ENCODE results near the gene ANKRD52. TPM values are rescaled to one million over a fixed set of nuclear protein-coding genes. Genes with fewer than 3 reads are reported as not detected.

Gene ANKRD52
- total RNA-seq, 2 donors from 2014 or later: 18.5 to 29.0 TPM

- Histone ChIP-seq H3K36me3 (no peaks in the 10 kb centered on the region), H3K27ac (no peak overlapping the region), H3K9me3 (no peaks in the 10 kb centered on the region), H3K4me3 (no peak overlapping the region), H3K27me3 (replicated peaks; ENCODE audit: insufficient read depth) (no peaks in the 10 kb centered on the region), H3K4me1 (replicated peaks) (peaks cover 5% of the 10 kb centered on the region)
- DNase-seq (ENCODE audit: low spot score): no peak
- intact Hi-C loops (cut with DNase I): no loop called here
- WGBS: 87% methylated on average over 5 of the region's 5 CpGs
- no peak for TF ChIP-seq POLR2AphosphoS5 (IDR thresholded peaks at IDR 0.05)
Measured at GRCh38 chr12:56261503-56262232, 3.5 kb upstream of the ANKRD52 start.

GRCh38 chr12:56260921-56261320 is 2.7 kb upstream of the ANKRD52 start:
- peaks cover 6% of the 10 kb centered on the region for H3K4me1 ChIP-seq (replicated peaks)
- H3K36me3 ChIP-seq: no peaks in the 10 kb centered on the region
- H3K9me3 ChIP-seq: no peaks in the 10 kb centered on the region
- intact Hi-C loops (cut with DNase I): no loop called here
- no peaks in the 10 kb centered on the region for H3K27me3 ChIP-seq (replicated peaks; ENCODE audit: insufficient read depth)
- H3K4me3 ChIP-seq: no peak overlapping the region
- TF ChIP-seq, protein P1, sequence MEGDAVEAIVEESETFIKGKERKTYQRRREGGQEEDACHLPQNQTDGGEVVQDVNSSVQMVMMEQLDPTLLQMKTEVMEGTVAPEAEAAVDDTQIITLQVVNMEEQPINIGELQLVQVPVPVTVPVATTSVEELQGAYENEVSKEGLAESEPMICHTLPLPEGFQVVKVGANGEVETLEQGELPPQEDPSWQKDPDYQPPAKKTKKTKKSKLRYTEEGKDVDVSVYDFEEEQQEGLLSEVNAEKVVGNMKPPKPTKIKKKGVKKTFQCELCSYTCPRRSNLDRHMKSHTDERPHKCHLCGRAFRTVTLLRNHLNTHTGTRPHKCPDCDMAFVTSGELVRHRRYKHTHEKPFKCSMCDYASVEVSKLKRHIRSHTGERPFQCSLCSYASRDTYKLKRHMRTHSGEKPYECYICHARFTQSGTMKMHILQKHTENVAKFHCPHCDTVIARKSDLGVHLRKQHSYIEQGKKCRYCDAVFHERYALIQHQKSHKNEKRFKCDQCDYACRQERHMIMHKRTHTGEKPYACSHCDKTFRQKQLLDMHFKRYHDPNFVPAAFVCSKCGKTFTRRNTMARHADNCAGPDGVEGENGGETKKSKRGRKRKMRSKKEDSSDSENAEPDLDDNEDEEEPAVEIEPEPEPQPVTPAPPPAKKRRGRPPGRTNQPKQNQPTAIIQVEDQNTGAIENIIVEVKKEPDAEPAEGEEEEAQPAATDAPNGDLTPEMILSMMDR (IDR thresholded peaks at IDR 0.05): no peak
- TF ChIP-seq POLR2AphosphoS5 (IDR thresholded peaks at IDR 0.05) (no peak), POLR2A (IDR thresholded peaks at IDR 0.05) (no peak)
- DNase-seq (ENCODE audit: low spot score): no peak
- H3K27ac ChIP-seq: no peak overlapping the region
- WGBS: 86% methylated on average over 3 of the region's 3 CpGs

DNA sequence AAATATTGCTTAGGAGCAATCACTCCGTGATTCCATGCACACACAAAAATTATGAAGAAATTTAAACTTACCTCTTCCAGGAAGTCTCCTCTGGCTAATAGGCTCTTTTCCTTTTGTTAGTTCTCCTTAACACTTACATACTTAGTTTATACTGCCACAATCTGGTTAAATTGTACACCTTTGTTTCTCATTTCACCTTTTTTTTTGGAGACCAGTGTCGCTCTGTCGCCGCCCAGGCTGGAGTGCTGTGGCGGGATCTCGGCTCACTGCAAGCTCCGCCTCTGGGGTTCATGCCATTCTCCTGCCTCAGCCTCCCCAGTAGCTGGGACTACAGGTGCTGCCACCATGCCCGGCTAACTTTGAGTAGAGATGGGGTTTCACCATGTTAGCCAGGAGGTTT is 2.2 kb upstream of the ANKRD52 start:
- no peaks in the 10 kb centered on the region for H3K27me3 ChIP-seq (replicated peaks; ENCODE audit: insufficient read depth)
- intact Hi-C loops (cut with DNase I): no loop called here
- 84% methylated on average over 8 of the region's 8 CpGs for WGBS
- no peaks in the 10 kb centered on the region for H3K36me3 ChIP-seq
- TF ChIP-seq POLR2AphosphoS5 (IDR thresholded peaks at IDR 0.05) (no peak), POLR2A (IDR thresholded peaks at IDR 0.05) (no peak)
- TF ChIP-seq, protein P1 (IDR thresholded peaks at IDR 0.05): no peak
- peaks cover 6% of the 10 kb centered on the region for H3K4me1 ChIP-seq (replicated peaks)
- H3K27ac ChIP-seq: no peak overlapping the region
- H3K9me3 ChIP-seq: no peaks in the 10 kb centered on the region
- H3K4me3 ChIP-seq: no peak overlapping the region
- no peak for DNase-seq (ENCODE audit: low spot score)

- H3K4me1 ChIP-seq (replicated peaks): peaks cover 6% of the 10 kb centered on the region
- no peak for DNase-seq (ENCODE audit: low spot score)
- no peaks in the 10 kb centered on the region for H3K9me3 ChIP-seq
- peak overlapping the region; percentile 72 to 83 for H3K4me3 ChIP-seq
- H3K36me3 ChIP-seq: peaks cover 0 to 8% of the 10 kb centered on the region in 2 donors
- TF ChIP-seq, protein P1 (IDR thresholded peaks at IDR 0.05): no peak
- no peak for TF ChIP-seq POLR2A (IDR thresholded peaks at IDR 0.05)
- no peak for TF ChIP-seq POLR2AphosphoS5 (IDR thresholded peaks at IDR 0.05)
- no peaks in the 10 kb centered on the region for H3K27me3 ChIP-seq (replicated peaks; ENCODE audit: insufficient read depth)
- intact Hi-C loops (cut with DNase I): no loop called here
- 9% methylated on average over 9 of the region's 9 CpGs for WGBS
- peak overlapping the region; percentile 89 to 90 for H3K27ac ChIP-seq
Measured at GRCh38 chr12:56258820-56259183, 618 bp upstream of the ANKRD52 start.

DNA sequence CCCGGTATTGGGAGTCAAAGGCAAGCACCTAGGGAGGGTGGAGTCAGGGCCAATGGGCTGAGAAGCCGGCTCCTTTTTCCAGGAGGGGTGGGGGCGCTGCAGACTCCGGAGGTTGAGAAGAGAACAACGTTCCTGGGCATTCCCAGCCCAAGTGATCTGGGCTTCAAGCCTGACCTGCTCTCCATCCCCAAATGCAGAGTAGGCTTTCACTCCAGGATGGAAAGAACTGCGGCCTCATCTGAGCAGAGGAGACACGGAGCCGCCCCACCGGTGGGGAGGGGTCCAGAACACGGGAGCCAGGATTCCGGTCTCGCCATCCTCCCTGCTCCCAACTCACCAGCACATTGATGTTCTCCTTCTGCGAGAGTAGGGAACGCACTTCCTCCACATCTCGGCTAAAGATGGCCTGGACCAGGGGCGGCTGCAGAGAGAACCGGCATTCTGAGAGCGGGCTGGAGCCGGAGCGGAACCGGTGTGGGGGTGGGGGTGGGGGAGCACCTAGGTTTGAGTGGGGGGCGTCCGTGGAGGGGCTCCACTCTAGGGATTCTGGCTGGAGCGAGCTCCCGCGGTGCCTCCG is 605 bp downstream of the ANKRD52 start:
- intact Hi-C loops (cut with DNase I): no loop called here
- H3K9me3 ChIP-seq: no peaks in the 10 kb centered on the region
- H3K27me3 ChIP-seq (replicated peaks; ENCODE audit: insufficient read depth): no peaks in the 10 kb centered on the region
- H3K4me3 ChIP-seq: peak overlapping the region; percentile 72 to 83
- TF ChIP-seq, protein P1 (IDR thresholded peaks at IDR 0.05): no peak
- no peak for DNase-seq (ENCODE audit: low spot score)
- H3K4me1 ChIP-seq (replicated peaks): peaks cover 6% of the 10 kb centered on the region
- whole genome bisulfite sequencing: 0% methylated on average over 27 of the region's 27 CpGs
- peaks cover 4 to 19% of the 10 kb centered on the region in 2 donors for H3K36me3 ChIP-seq
- peak overlapping the region; percentile 89 to 90 for H3K27ac ChIP-seq
